ENCODE results near the gene NOVA1. TPM values are rescaled to one million over a fixed set of nuclear protein-coding genes. Genes with fewer than 3 reads are reported as not detected.

The NOVA1 gene
- total RNA-seq, 1 experiment from 2014 or later = not detected

GRCh38 chr14:26611259-26611658, 13.4 kb upstream of the NOVA1 start:
- Histone ChIP-seq H3K4me1 (ENCODE audit: low read length) (no peaks in the 10 kb centered on the region), H3K9me2 (replicated peaks; ENCODE audit: insufficient read depth, low read length) (no peaks in the 10 kb centered on the region), H3K79me2 (ENCODE audit: low read length) (no peaks in the 10 kb centered on the region), H3K27ac (ENCODE audit: low read length) (no peak overlapping the region), H3K4me2 (ENCODE audit: low read depth, low read length, poor library complexity, severe bottlenecking) (no peak overlapping the region), H3K9ac (ENCODE audit: low read length) (no peak overlapping the region), H3K9me3 (ENCODE audit: low read length) (peaks cover 69% of the 10 kb centered on the region), H3K27me3 (ENCODE audit: low read length) (no peaks in the 10 kb centered on the region), H4K20me1 (ENCODE audit: insufficient read depth, low read depth, low read length) (no peaks in the 10 kb centered on the region), H2AFZ (ENCODE audit: low read length) (no peak overlapping the region), H3K4me3 (ENCODE audit: low read length) (no peak overlapping the region), H3K36me3 (ENCODE audit: insufficient read depth, low read length) (no peaks in the 10 kb centered on the region)
- no peak for DNase-seq

GRCh38 chr14:26606729-26607312, 9.0 kb upstream of the NOVA1 start:
- no peak overlapping the region for H3K9ac ChIP-seq (ENCODE audit: low read length)
- H3K4me1 ChIP-seq (ENCODE audit: low read length) = no peaks in the 10 kb centered on the region
- H3K27me3 ChIP-seq (ENCODE audit: low read length) = no peaks in the 10 kb centered on the region
- H3K79me2 ChIP-seq (ENCODE audit: low read length) = no peaks in the 10 kb centered on the region
- no peak overlapping the region for H3K4me3 ChIP-seq (ENCODE audit: low read length)
- no peak overlapping the region for H3K27ac ChIP-seq (ENCODE audit: low read length)
- H3K4me2 ChIP-seq (ENCODE audit: low read depth, low read length, poor library complexity, severe bottlenecking) = no peak overlapping the region
- DNase-seq = no peak
- H3K9me2 ChIP-seq (replicated peaks; ENCODE audit: insufficient read depth, low read length) = no peaks in the 10 kb centered on the region
- H2AFZ ChIP-seq (ENCODE audit: low read length) = no peak overlapping the region
- H4K20me1 ChIP-seq (ENCODE audit: insufficient read depth, low read depth, low read length) = no peaks in the 10 kb centered on the region
- peaks cover 63% of the 10 kb centered on the region for H3K9me3 ChIP-seq (ENCODE audit: low read length)
- no peaks in the 10 kb centered on the region for H3K36me3 ChIP-seq (ENCODE audit: insufficient read depth, low read length)

- Histone ChIP-seq H3K27me3 (ENCODE audit: low read length) (no peaks in the 10 kb centered on the region), H3K79me2 (ENCODE audit: low read length) (no peaks in the 10 kb centered on the region), H2AFZ (ENCODE audit: low read length) (no peak overlapping the region), H3K9ac (ENCODE audit: low read length) (no peak overlapping the region), H3K4me3 (ENCODE audit: low read length) (no peak overlapping the region), H3K4me1 (ENCODE audit: low read length) (no peaks in the 10 kb centered on the region), H3K9me2 (replicated peaks; ENCODE audit: insufficient read depth, low read length) (no peaks in the 10 kb centered on the region), H4K20me1 (ENCODE audit: insufficient read depth, low read depth, low read length) (no peaks in the 10 kb centered on the region), H3K36me3 (ENCODE audit: insufficient read depth, low read length) (no peaks in the 10 kb centered on the region), H3K9me3 (ENCODE audit: low read length) (peaks cover 57% of the 10 kb centered on the region), H3K4me2 (ENCODE audit: low read depth, low read length, poor library complexity, severe bottlenecking) (no peak overlapping the region), H3K27ac (ENCODE audit: low read length) (no peak overlapping the region)
- DNase-seq = no peak
Measured at GRCh38 chr14:26605602-26606001, 7.8 kb upstream of the NOVA1 start.

GRCh38 chr14:26602902-26603301, 5.1 kb upstream of the NOVA1 start:
- no peaks in the 10 kb centered on the region for H3K9me2 ChIP-seq (replicated peaks; ENCODE audit: insufficient read depth, low read length)
- no peak overlapping the region for H3K4me2 ChIP-seq (ENCODE audit: low read depth, low read length, poor library complexity, severe bottlenecking)
- no peak for DNase-seq
- no peaks in the 10 kb centered on the region for H3K79me2 ChIP-seq (ENCODE audit: low read length)
- H3K9ac ChIP-seq (ENCODE audit: low read length) = no peak overlapping the region
- H3K4me1 ChIP-seq (ENCODE audit: low read length) = no peaks in the 10 kb centered on the region
- peaks cover 57% of the 10 kb centered on the region for H3K9me3 ChIP-seq (ENCODE audit: low read length)
- H3K27ac ChIP-seq (ENCODE audit: low read length) = no peak overlapping the region
- no peak overlapping the region for H2AFZ ChIP-seq (ENCODE audit: low read length)
- no peaks in the 10 kb centered on the region for H3K27me3 ChIP-seq (ENCODE audit: low read length)
- H3K4me3 ChIP-seq (ENCODE audit: low read length) = no peak overlapping the region
- H3K36me3 ChIP-seq (ENCODE audit: insufficient read depth, low read length) = no peaks in the 10 kb centered on the region
- H4K20me1 ChIP-seq (ENCODE audit: insufficient read depth, low read depth, low read length) = no peaks in the 10 kb centered on the region

DNA sequence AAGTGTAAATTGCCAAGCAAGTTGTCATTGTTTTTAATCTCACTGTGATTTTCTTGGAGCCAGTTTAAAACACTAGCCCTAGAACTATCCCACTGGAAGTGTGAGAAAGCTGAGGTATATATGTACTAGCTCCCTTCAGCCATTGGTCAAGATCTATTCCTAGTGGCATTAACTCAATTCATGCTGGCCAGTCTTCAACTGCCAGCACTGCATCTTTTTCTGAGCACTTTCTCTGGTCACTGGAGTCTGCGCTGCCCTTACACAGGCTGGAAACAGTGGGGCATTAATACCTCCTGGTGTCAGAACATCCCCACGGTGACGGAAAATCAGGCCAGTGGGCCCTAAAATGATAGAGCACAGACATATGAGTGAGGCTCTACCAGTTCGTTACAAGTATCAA, 4.0 kb upstream of the NOVA1 start:
- no peak overlapping the region for H3K4me3 ChIP-seq (ENCODE audit: low read length)
- H2AFZ ChIP-seq (ENCODE audit: low read length) = no peak overlapping the region
- H3K9me2 ChIP-seq (replicated peaks; ENCODE audit: insufficient read depth, low read length) = no peaks in the 10 kb centered on the region
- no peak overlapping the region for H3K9ac ChIP-seq (ENCODE audit: low read length)
- H4K20me1 ChIP-seq (ENCODE audit: insufficient read depth, low read depth, low read length) = no peaks in the 10 kb centered on the region
- H3K4me2 ChIP-seq (ENCODE audit: low read depth, low read length, poor library complexity, severe bottlenecking) = no peak overlapping the region
- H3K9me3 ChIP-seq (ENCODE audit: low read length) = peaks cover 52% of the 10 kb centered on the region
- no peaks in the 10 kb centered on the region for H3K36me3 ChIP-seq (ENCODE audit: insufficient read depth, low read length)
- H3K27me3 ChIP-seq (ENCODE audit: low read length) = no peaks in the 10 kb centered on the region
- no peaks in the 10 kb centered on the region for H3K4me1 ChIP-seq (ENCODE audit: low read length)
- no peak overlapping the region for H3K27ac ChIP-seq (ENCODE audit: low read length)
- no peaks in the 10 kb centered on the region for H3K79me2 ChIP-seq (ENCODE audit: low read length)
- no peak for DNase-seq

GRCh38 chr14:26599291-26599690, 1.5 kb upstream of the NOVA1 start:
- H3K36me3 ChIP-seq (ENCODE audit: insufficient read depth, low read length) = no peaks in the 10 kb centered on the region
- H4K20me1 ChIP-seq (ENCODE audit: insufficient read depth, low read depth, low read length) = no peaks in the 10 kb centered on the region
- no peak overlapping the region for H3K4me3 ChIP-seq (ENCODE audit: low read length)
- no peak for DNase-seq
- no peak overlapping the region for H2AFZ ChIP-seq (ENCODE audit: low read length)
- no peaks in the 10 kb centered on the region for H3K27me3 ChIP-seq (ENCODE audit: low read length)
- H3K27ac ChIP-seq (ENCODE audit: low read length) = no peak overlapping the region
- H3K79me2 ChIP-seq (ENCODE audit: low read length) = no peaks in the 10 kb centered on the region
- no peaks in the 10 kb centered on the region for H3K9me2 ChIP-seq (replicated peaks; ENCODE audit: insufficient read depth, low read length)
- no peak overlapping the region for H3K4me2 ChIP-seq (ENCODE audit: low read depth, low read length, poor library complexity, severe bottlenecking)
- no peaks in the 10 kb centered on the region for H3K4me1 ChIP-seq (ENCODE audit: low read length)
- no peak overlapping the region for H3K9ac ChIP-seq (ENCODE audit: low read length)
- peaks cover 58% of the 10 kb centered on the region for H3K9me3 ChIP-seq (ENCODE audit: low read length)

DNA sequence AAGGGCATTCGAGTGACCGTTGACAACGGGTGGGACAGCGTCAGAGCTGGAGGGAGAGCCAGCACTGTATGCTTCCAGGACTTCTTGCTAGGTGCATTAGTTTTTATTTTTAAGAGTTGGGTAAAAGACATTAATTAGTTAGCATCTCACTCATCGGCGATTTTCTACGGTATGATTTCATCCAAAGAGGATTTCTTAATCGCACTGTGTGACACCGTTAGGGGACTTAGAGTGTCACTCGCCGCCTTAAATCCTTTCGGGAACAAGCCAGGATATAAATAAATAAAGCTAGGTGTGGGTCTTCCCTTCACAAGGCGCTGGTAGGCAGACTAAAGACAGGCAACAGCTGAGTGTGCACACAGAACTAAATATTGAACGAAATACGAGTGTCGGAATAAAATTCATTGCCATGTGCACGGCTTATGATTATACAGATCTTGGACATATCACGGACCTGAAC, 869 bp upstream of the NOVA1 start:
- H3K4me2 ChIP-seq (ENCODE audit: low read depth, low read length, poor library complexity, severe bottlenecking) = no peak overlapping the region
- no peaks in the 10 kb centered on the region for H4K20me1 ChIP-seq (ENCODE audit: insufficient read depth, low read depth, low read length)
- H3K4me3 ChIP-seq (ENCODE audit: low read length) = no peak overlapping the region
- peaks cover 59% of the 10 kb centered on the region for H3K9me3 ChIP-seq (ENCODE audit: low read length)
- no peaks in the 10 kb centered on the region for H3K9me2 ChIP-seq (replicated peaks; ENCODE audit: insufficient read depth, low read length)
- no peaks in the 10 kb centered on the region for H3K79me2 ChIP-seq (ENCODE audit: low read length)
- no peaks in the 10 kb centered on the region for H3K4me1 ChIP-seq (ENCODE audit: low read length)
- H3K27me3 ChIP-seq (ENCODE audit: low read length) = no peaks in the 10 kb centered on the region
- H3K27ac ChIP-seq (ENCODE audit: low read length) = no peak overlapping the region
- H3K36me3 ChIP-seq (ENCODE audit: insufficient read depth, low read length) = no peaks in the 10 kb centered on the region
- H3K9ac ChIP-seq (ENCODE audit: low read length) = no peak overlapping the region
- no peak for DNase-seq
- no peak overlapping the region for H2AFZ ChIP-seq (ENCODE audit: low read length)

- no peaks in the 10 kb centered on the region for H3K9me2 ChIP-seq (replicated peaks; ENCODE audit: insufficient read depth, low read length)
- DNase-seq = no peak
- H3K9ac ChIP-seq (ENCODE audit: low read length) = no peak overlapping the region
- no peaks in the 10 kb centered on the region for H3K4me1 ChIP-seq (ENCODE audit: low read length)
- H2AFZ ChIP-seq (ENCODE audit: low read length) = no peak overlapping the region
- H3K4me2 ChIP-seq (ENCODE audit: low read depth, low read length, poor library complexity, severe bottlenecking) = no peak overlapping the region
- no peaks in the 10 kb centered on the region for H4K20me1 ChIP-seq (ENCODE audit: insufficient read depth, low read depth, low read length)
- no peaks in the 10 kb centered on the region for H3K27me3 ChIP-seq (ENCODE audit: low read length)
- peaks cover 59% of the 10 kb centered on the region for H3K9me3 ChIP-seq (ENCODE audit: low read length)
- H3K4me3 ChIP-seq (ENCODE audit: low read length) = no peak overlapping the region
- no peaks in the 10 kb centered on the region for H3K79me2 ChIP-seq (ENCODE audit: low read length)
- no peak overlapping the region for H3K27ac ChIP-seq (ENCODE audit: low read length)
- no peaks in the 10 kb centered on the region for H3K36me3 ChIP-seq (ENCODE audit: insufficient read depth, low read length)
Measured at GRCh38 chr14:26598081-26598671, 343 bp upstream of the NOVA1 start.

All from Karpas-422 (cell line).